CD4-positive, alpha-beta T cell (primary cell): ENCODE results near the gene RARG. TPM values are rescaled to one million over a fixed set of nuclear protein-coding genes. Genes with fewer than 3 reads are reported as not detected.

Experiments used
- ATAC-seq: fragments of 200-7000 bp; cut with Tn5 transposase; one replicate; pipeline ENCODE4 v1.10.0; 2022; ENCODE audit warnings: mild to moderate bottlenecking; ENCODE audit not compliant: poor library complexity
- CTCF ChIA-PET: fragments of 350-600 bp; sonication (Branson Sonifier 250); formaldehyde crosslinking; loops from one replicate; lab custom pipeline; 2021; ENCODE audit warnings: antibody characterized with exemption, inconsistent platforms; lab: Charles Lee
- POLR2A ChIA-PET: fragments of 350-600 bp; sonication (Branson Sonifier 250); formaldehyde crosslinking; loops from one replicate; lab custom pipeline; 2021; ENCODE audit warnings: antibody characterized with exemption, inconsistent platforms; lab: Charles Lee
- DNase-seq, 14 experiments: peaks; one replicate each; pipeline ENCODE4 v3.0.0-alpha.2; 2013 to 2020; ENCODE audit warnings: mixed read lengths in 2 of 14
- H3K27ac ChIP-seq, 2 donors: one replicate each; pipeline versions ENCODE4 v1.5.1 to v1.7.0; 2013; ENCODE audit warnings: low read length in 2 of 2, low read depth in 1 of 2, mild to moderate bottlenecking in 1 of 2
- H3K27me3 ChIP-seq, 2 experiments: 1 replicate in 1 of 2; 2 replicates in 1 of 2; pipeline versions ENCODE4 v1.6.1 to v1.7.0; 2013; ENCODE audit warnings: low read length in 2 of 2, control low read depth in 1 of 2, mild to moderate bottlenecking in 1 of 2, moderate library complexity in 1 of 2; ENCODE audit not compliant: insufficient read depth in 2 of 2, control insufficient read depth in 1 of 2
- H3K36me3 ChIP-seq: one replicate; pipeline ENCODE4 v1.6.1; 2013; ENCODE audit warnings: low read length, control low read depth; ENCODE audit not compliant: insufficient read depth
- H3K4me1 ChIP-seq: one replicate; pipeline ENCODE4 v1.6.1; 2013; ENCODE audit warnings: low read length, control low read depth; ENCODE audit not compliant: insufficient read depth
- H3K4me3 ChIP-seq: one replicate; pipeline ENCODE4 v1.5.1; 2013; ENCODE audit warnings: mild to moderate bottlenecking, low read length, moderate library complexity
- H3K9me3 ChIP-seq, 2 experiments: 1 replicate in 1 of 2; 2 replicates in 1 of 2; pipeline versions ENCODE4 v1.6.1 to v1.7.0; 2013; ENCODE audit warnings: low read length in 2 of 2, mild to moderate bottlenecking in 2 of 2, control low read depth in 1 of 2, moderate library complexity in 1 of 2; ENCODE audit not compliant: control insufficient read depth in 1 of 2, insufficient read depth in 1 of 2
- H3K27ac Mint-ChIP-seq: one replicate; pipeline ENCODE4 v1.8.0; 2020; ENCODE audit warnings: mixed read lengths
- H3K27me3 Mint-ChIP-seq: one replicate; pipeline ENCODE4 v1.8.0; 2021; ENCODE audit warnings: mixed read lengths
- H3K36me3 Mint-ChIP-seq: one replicate; pipeline ENCODE4 v1.8.0; 2021; ENCODE audit warnings: low read depth, mixed read lengths
- H3K4me1 Mint-ChIP-seq: one replicate; pipeline ENCODE4 v1.8.0; 2021; ENCODE audit warnings: low read depth, mixed read lengths
- H3K4me3 Mint-ChIP-seq: one replicate; pipeline ENCODE4 v1.8.0; 2020; ENCODE audit warnings: mild to moderate bottlenecking, mixed read lengths
- H3K9me3 Mint-ChIP-seq: one replicate; pipeline ENCODE4 v1.8.0; 2020; ENCODE audit warnings: mixed read lengths
- CTCF ChIP-seq: fragments of 200-600 bp; IDR thresholded peaks from one replicate; pipeline ENCODE4 v1.8.0; 2022; ENCODE audit warnings: antibody characterized with exemption, mild to moderate bottlenecking
- intact Hi-C, 2 experiments: fragments of 100-400 bp; cut with DNase I in 1 of 2; cut with micrococcal nuclease in 1 of 2; formaldehyde crosslinking; loops; one replicate each; pipeline versions ENCODE4 v1.15.1 to v1.9.0; 2023 to 2025; cut with DNase I, micrococcal nuclease
- total RNA-seq, 174 experiments: library from RNA in 2 of 174; stranded (reverse) in 2 of 174; gene quantifications; one replicate each; pipeline ENCODE4 v1.2.3 and lab custom pipeline; 2021 to 2026

Gene RARG
- total RNA-seq, 2 experiments from 2014 or later: 14.0 to 15.8 TPM

- CTCF ChIA-PET: interaction anchor here (0.7 to 4.5 kb wide), 14 partner anchors 15 to 108 kb away, joined by 3 to 37 read pairs (median 6); partner anchors contain the start of genes AAAS, CSAD, PFDN5 and ZNF740
Measured at GRCh38 chr12:53267306-53267998, 35.4 kb upstream of the RARG start.

GRCh38 chr12:53265783-53266182 lies 33.8 kb upstream of the RARG start:
- H3K27me3 Mint-ChIP-seq: no peaks in the 10 kb centered on the region
- H3K27ac Mint-ChIP-seq: no peak overlapping the region
- DNase-seq (no peak), ATAC-seq (no peak)
- Histone ChIP-seq H3K36me3 (no peaks in the 10 kb centered on the region), H3K4me3 (no peak overlapping the region), H3K27me3 (no peaks in the 10 kb centered on the region), H3K9me3 (no peaks in the 10 kb centered on the region), H3K27ac (no peak overlapping the region), H3K4me1 (peaks cover 18% of the 10 kb centered on the region)
- H3K9me3 Mint-ChIP-seq: no peaks in the 10 kb centered on the region
- intact Hi-C loops: loop anchor here (5.0 kb wide), 3 partner anchors 43 to 103 kb away; no protein-coding TSS in a partner anchor
- no peaks in the 10 kb centered on the region for H3K36me3 Mint-ChIP-seq
- CTCF ChIA-PET: interaction anchor here (3.2 to 4.5 kb wide), 2 partner anchors 46 to 53 kb away, joined by 19 to 37 read pairs; no protein-coding TSS in a partner anchor
- peaks cover 19% of the 10 kb centered on the region for H3K4me1 Mint-ChIP-seq
- POLR2A ChIA-PET: interaction anchor here (0.7 to 1.5 kb wide), 2 partner anchors 45 to 343 kb away, joined by 4 to 5 read pairs; no protein-coding TSS in a partner anchor
- H3K4me3 Mint-ChIP-seq: no peak overlapping the region
- TF ChIP-seq CTCF: no peak

More at GRCh38 chr12:53267306-53267998, 35.4 kb upstream of the RARG start:
- H3K4me1 ChIP-seq: peaks cover 18% of the 10 kb centered on the region
- Mint-ChIP-seq H3K4me1 (peaks cover 19% of the 10 kb centered on the region), H3K9me3 (no peaks in the 10 kb centered on the region), H3K27me3 (no peaks in the 10 kb centered on the region), H3K27ac (peak overlapping the region; percentile 82), H3K4me3 (peak overlapping the region; percentile 95), H3K36me3 (no peaks in the 10 kb centered on the region)
- peak overlapping the region; percentile 22 to 50 for H3K27ac ChIP-seq
- DNase-seq (peak in 1 of 14 experiments; percentile 33), ATAC-seq (peak; percentile 33)
- H3K36me3 ChIP-seq: no peaks in the 10 kb centered on the region
- POLR2A ChIA-PET: interaction anchor here (0.6 to 3.0 kb wide), 20 partner anchors 13 to 234 kb away, joined by 3 to 28 read pairs (median 4); partner anchors contain the start of genes AAAS, CSAD, ITGB7 and PFDN5
- H3K9me3 ChIP-seq: no peaks in the 10 kb centered on the region
- peak overlapping the region; percentile 86 for H3K4me3 ChIP-seq
- intact Hi-C loops: loop anchor here (1.0 to 5.0 kb wide), 4 partner anchors 15 to 105 kb away; a partner anchor contains a TSS
- no peaks in the 10 kb centered on the region for H3K27me3 ChIP-seq
- no peak for TF ChIP-seq CTCF

GRCh38 chr12:53259891-53260290 lies 27.9 kb upstream of the RARG start:
- no peak overlapping the region for H3K27ac Mint-ChIP-seq
- peaks cover 18% of the 10 kb centered on the region for H3K4me1 Mint-ChIP-seq
- no peaks in the 10 kb centered on the region for H3K9me3 ChIP-seq
- peaks cover 18% of the 10 kb centered on the region for H3K4me1 ChIP-seq
- ChIA-PET POLR2A (no interaction called here), CTCF (interaction anchor here (0.6 to 2.1 kb wide), 2 partner anchors 8 to 59 kb away, joined by 3 to 9 read pairs; a partner anchor contains a TSS)
- no peak overlapping the region for H3K27ac ChIP-seq
- H3K4me3 Mint-ChIP-seq: no peak overlapping the region
- DNase-seq: no peak
- H3K36me3 ChIP-seq: peaks cover 4% of the 10 kb centered on the region
- no peak overlapping the region for H3K4me3 ChIP-seq
- H3K27me3 Mint-ChIP-seq: no peaks in the 10 kb centered on the region
- intact Hi-C loops: no loop called here
- H3K9me3 Mint-ChIP-seq: no peaks in the 10 kb centered on the region
- no peaks in the 10 kb centered on the region for H3K36me3 Mint-ChIP-seq
- no peak for TF ChIP-seq CTCF
- H3K27me3 ChIP-seq: no peaks in the 10 kb centered on the region
- ATAC-seq: no peak
